ENCODE data around the gene ACTN4. TPM values are rescaled to one million over a fixed set of nuclear protein-coding genes. Genes with fewer than 3 reads are reported as not detected.

ACTN4 gene
- total and polyA plus RNA-seq, 2 experiments from 2014 or later: 68.9 to 427 TPM

GRCh38 chr19:38709671-38710415 is 62.4 kb downstream of the ACTN4 start:
- H3K27me3 Mint-ChIP-seq (ENCODE audit: insufficient read depth, low read depth, poor library complexity): peaks cover 17% of the 10 kb centered on the region
- H3K27ac ChIP-seq (ENCODE audit: low read depth): no peak overlapping the region
- H4K20me1 ChIP-seq (replicated peaks; ENCODE audit: insufficient read depth): no peaks in the 10 kb centered on the region; the same call in 1 of the 2 replicates

More at GRCh38 chr19:38709671-38710415, 62.4 kb downstream of the ACTN4 start:
- Histone ChIP-seq H3F3A (replicated peaks; ENCODE audit: low read depth) (0 out of 2 replicates have a peak, but pooled peaks cover 9% of the 10 kb centered on the region), H3K4me2 (no peak overlapping the region), H3K9me2 (ENCODE audit: insufficient read depth) (no peaks in the 10 kb centered on the region), H3K4me3 (no peak overlapping the region), H3K79me2 (replicated peaks; ENCODE audit: insufficient read depth) (peaks cover 6% of the 10 kb centered on the region; the same call in 1 of the 2 replicates), H2AFZ (no peak overlapping the region), H3K27me3 (ENCODE audit: insufficient read depth) (no peaks in the 10 kb centered on the region), H3K36me3 (ENCODE audit: insufficient read depth) (peaks cover 33% of the 10 kb centered on the region; the same call in 1 of the 2 replicates), H3K4me1 (ENCODE audit: insufficient read depth) (no peaks in the 10 kb centered on the region)
- H3K4me1 Mint-ChIP-seq: no peaks in the 10 kb centered on the region
- H3K27ac Mint-ChIP-seq: peak overlapping the region; percentile 36; the same call in 1 of the 2 replicates
- H3K9me3 Mint-ChIP-seq: no peaks in the 10 kb centered on the region; the same call in 2 of the 3 replicates
- no peak for DNase-seq (ENCODE audit: low spot score)
- peaks cover 81% of the 10 kb centered on the region for H3K36me3 Mint-ChIP-seq (ENCODE audit: low read depth)
- no peak overlapping the region for H3K4me3 Mint-ChIP-seq
- TF ChIP-seq EZH2phosphoT487 (IDR thresholded peaks at IDR 0.05; ENCODE audit: unreplicated experiment): no peak
- no peak for TF ChIP-seq ZNF462 (CRISPR knock-in tag; IDR thresholded peaks at IDR 0.05)
- no peak for TF ChIP-seq JUNB (IDR thresholded peaks at IDR 0.05; ENCODE audit: unreplicated experiment)
- TF ChIP-seq REST (IDR thresholded peaks at IDR 0.05; ENCODE audit: unreplicated experiment): no peak
- no peak for TF ChIP-seq NANOG (IDR thresholded peaks at IDR 0.05; ENCODE audit: borderline replicate concordance)
- no peak for TF ChIP-seq CREB1 (CRISPR knock-in tag; IDR thresholded peaks at IDR 0.05; ENCODE audit: low read depth)
- no peak for TF ChIP-seq STAT1 (IDR thresholded peaks at IDR 0.05; ENCODE audit: unreplicated experiment)
- no peak for TF ChIP-seq ZNF114 (CRISPR knock-in tag; IDR thresholded peaks at IDR 0.05)
- TF ChIP-seq EZH2 (IDR thresholded peaks at IDR 0.05; ENCODE audit: low read depth, unreplicated experiment): no peak
- no peak for TF ChIP-seq CTCF (conservative IDR thresholded peaks at IDR 0.05; ENCODE audit: low read depth in 2 of 2)
- no peak for TF ChIP-seq ETS1 (IDR thresholded peaks at IDR 0.05)
- no peak for TF ChIP-seq POLR2AphosphoS5 (IDR thresholded peaks at IDR 0.05; ENCODE audit: low read depth)
- no peak for TF ChIP-seq ZNF331 (CRISPR knock-in tag; IDR thresholded peaks at IDR 0.05; ENCODE audit: low read depth)
- no peak for ATAC-seq

All from GM23338 (cell line).